Kidney epithelial cell (primary cell): ENCODE results near the gene DDC. TPM values are rescaled to one million over a fixed set of nuclear protein-coding genes. Genes with fewer than 3 reads are reported as not detected.

ENCODE experiments used
- DNase-seq: peaks from one replicate; pipeline ENCODE4 v3.0.0-alpha.2; 2010; ENCODE audit warnings: low read depth
- H3K27me3 ChIP-seq: 2 replicates; pipeline ENCODE4 v1.6.0; 2011; ENCODE audit warnings: low read length; ENCODE audit not compliant: control insufficient read depth, insufficient read depth
- H3K36me3 ChIP-seq: 2 replicates; pipeline ENCODE4 v1.5.1; 2011; ENCODE audit warnings: low read length; ENCODE audit not compliant: control insufficient read depth, insufficient read depth
- H3K4me3 ChIP-seq: 2 replicates; pipeline ENCODE4 v1.5.1; 2011; ENCODE audit warnings: low read depth, mild to moderate bottlenecking, control low read depth, low read length
- CTCF ChIP-seq: IDR thresholded peaks from 2 replicates; pipeline ENCODE4 v1.5.1; 2011; ENCODE audit warnings: mild to moderate bottlenecking, moderate library complexity, low read length, control low read depth, inconsistent platforms; ENCODE audit not compliant: insufficient read depth, poor library complexity, severe bottlenecking
- total RNA-seq: library from RNA; depleted of rRNA; stranded (reverse); fragments of >200 nt; gene quantifications from 2 replicates; pipeline ENCODE4 v1.2.3, GENCODE V29; 2015

Gene DDC
- not detected in 2 replicates for total RNA-seq

- peaks cover 13% of the 10 kb centered on the region for H3K27me3 ChIP-seq
- no peaks in the 10 kb centered on the region for H3K36me3 ChIP-seq
- TF ChIP-seq CTCF = no peak
- no peak within 1 kb of the TSS for H3K4me3 ChIP-seq
- DNase-seq = peak; percentile 25
Measured at GRCh38 chr7:50564640-50565558, at the start of gene DDC. DDC (minus strand) TSS chr7:50565405; CDS start chr7:50544085, 21,320 bp downstream.

GRCh38 chr7:50613473-50613872 is 48.3 kb upstream of the DDC start:
- Histone ChIP-seq H3K27me3 (no peaks in the 10 kb centered on the region), H3K36me3 (peaks cover 2% of the 10 kb centered on the region), H3K4me3 (no peak overlapping the region)
- TF ChIP-seq CTCF = no peak
- no peak for DNase-seq

GRCh38 chr7:50612704-50613103 is 47.5 kb upstream of the DDC start:
- no peak for TF ChIP-seq CTCF
- no peaks in the 10 kb centered on the region for H3K27me3 ChIP-seq
- no peak for DNase-seq
- no peak overlapping the region for H3K4me3 ChIP-seq
- peaks cover 2% of the 10 kb centered on the region for H3K36me3 ChIP-seq

GRCh38 chr7:50610521-50611277 is 45.5 kb upstream of the DDC start:
- Histone ChIP-seq H3K27me3 (no peaks in the 10 kb centered on the region), H3K4me3 (no peak overlapping the region), H3K36me3 (peaks cover 2% of the 10 kb centered on the region)
- DNase-seq = peak; percentile 19
- TF ChIP-seq CTCF = no peak

DNA sequence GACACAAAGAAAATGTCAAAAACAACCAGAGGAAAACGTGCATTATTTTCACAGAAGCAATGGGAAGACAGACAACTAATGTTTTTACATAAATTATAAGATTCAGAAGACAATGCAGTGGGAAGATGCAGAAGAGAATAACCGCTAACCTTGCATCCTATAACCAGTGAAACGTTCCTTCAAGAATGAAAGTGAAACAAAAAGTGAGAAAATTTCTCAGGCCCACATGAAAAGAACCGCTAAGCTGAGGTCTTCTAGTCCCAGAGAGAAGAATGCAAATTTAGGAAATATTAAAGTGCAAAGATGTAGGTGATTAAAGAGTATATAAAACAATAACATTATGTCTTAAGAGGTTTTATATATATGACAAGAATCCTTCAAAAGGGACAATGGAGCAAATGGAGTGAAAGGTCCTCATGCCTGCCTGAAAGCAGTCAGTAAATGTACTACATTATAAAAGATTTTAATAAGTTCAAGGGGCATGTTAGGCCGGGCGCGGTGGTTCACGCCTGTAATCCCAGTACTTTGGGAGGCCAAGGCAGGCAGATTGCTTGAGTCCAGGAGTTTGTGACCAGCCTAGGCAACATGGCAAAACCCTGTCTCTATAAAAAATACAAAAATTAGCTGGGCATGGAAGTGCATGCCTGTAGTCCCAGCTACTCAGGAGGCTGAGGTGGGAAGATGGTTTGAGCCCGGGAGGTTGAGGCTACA is 43.1 kb upstream of the DDC start:
- H3K27me3 ChIP-seq = no peaks in the 10 kb centered on the region
- no peak for DNase-seq
- TF ChIP-seq CTCF = no peak
- H3K36me3 ChIP-seq = no peaks in the 10 kb centered on the region
- no peak overlapping the region for H3K4me3 ChIP-seq
